HS-5 (cell line): ENCODE data around the gene GMCL2.

Experiments used
- DNase-seq: peaks from one replicate; pipeline ENCODE4 v3.0.0-alpha.2; 2012; ENCODE audit warnings: low read depth

Gene GMCL2

GRCh38 chr5:178143246-178143645 lies 43.9 kb downstream of the GMCL2 start:
- DNase-seq: no peak

- no peak for DNase-seq
Observed at GRCh38 chr5:178142642-178143041, 44.5 kb downstream of the GMCL2 start.

GRCh38 chr5:178141550-178141949 lies 45.6 kb downstream of the GMCL2 start:
- no peak for DNase-seq

- no peak for DNase-seq
Observed at GRCh38 chr5:178137991-178138390, 49.2 kb downstream of the GMCL2 start.

- DNase-seq: no peak
Observed at GRCh38 chr5:178136990-178137389, 50.2 kb downstream of the GMCL2 start.
